ENCODE data around the gene M6PR.

M6PR gene

GRCh38 chr12:8968761-8969160 lies 19.3 kb upstream of the M6PR start:
- H3K4me3 ChIP-seq (replicated peaks in 1 of 2; ENCODE audit: low read depth in 2 of 2, low read length in 2 of 2): no peak overlapping the region
- TF ChIP-seq CTCF (IDR thresholded peaks at IDR 0.05; ENCODE audit: low read depth, low read length): no peak
- no peak for DNase-seq (ENCODE audit: low read depth in 2 of 2)

- H3K4me3 ChIP-seq (replicated peaks in 1 of 2; ENCODE audit: low read depth in 2 of 2, low read length in 2 of 2): no peak overlapping the region
- DNase-seq (ENCODE audit: low read depth in 2 of 2): no peak
- no peak for TF ChIP-seq CTCF (IDR thresholded peaks at IDR 0.05; ENCODE audit: low read depth, low read length)
These were observed 10.7 kb upstream of the M6PR start for GRCh38 chr12:8960176-8960575.

GRCh38 chr12:8958066-8958465 lies 8.6 kb upstream of the M6PR start:
- DNase-seq (ENCODE audit: low read depth in 2 of 2): no peak
- no peak for TF ChIP-seq CTCF (IDR thresholded peaks at IDR 0.05; ENCODE audit: low read depth, low read length)
- H3K4me3 ChIP-seq (replicated peaks in 1 of 2; ENCODE audit: low read depth in 2 of 2, low read length in 2 of 2): no peak overlapping the region

- no peak overlapping the region for H3K4me3 ChIP-seq (replicated peaks in 1 of 2; ENCODE audit: low read depth in 2 of 2, low read length in 2 of 2)
- no peak for TF ChIP-seq CTCF (IDR thresholded peaks at IDR 0.05; ENCODE audit: low read depth, low read length)
- no peak for DNase-seq (ENCODE audit: low read depth in 2 of 2)
These were observed 8.1 kb upstream of the M6PR start for GRCh38 chr12:8957561-8957960.

- no peak for DNase-seq (ENCODE audit: low read depth in 2 of 2)
- H3K4me3 ChIP-seq (replicated peaks in 1 of 2; ENCODE audit: low read depth in 2 of 2, low read length in 2 of 2): no peak overlapping the region
- no peak for TF ChIP-seq CTCF (IDR thresholded peaks at IDR 0.05; ENCODE audit: low read depth, low read length)
These were observed 7.3 kb upstream of the M6PR start for GRCh38 chr12:8956772-8957171.

- H3K4me3 ChIP-seq (replicated peaks in 1 of 2; ENCODE audit: low read depth in 2 of 2, low read length in 2 of 2): no peak overlapping the region
These were observed 6.6 kb upstream of the M6PR start for GRCh38 chr12:8956073-8956472.

More at GRCh38 chr12:8956073-8956472, 6.6 kb upstream of the M6PR start:
- no peak for TF ChIP-seq CTCF (IDR thresholded peaks at IDR 0.05; ENCODE audit: low read depth, low read length)
- no peak for DNase-seq (ENCODE audit: low read depth in 2 of 2)
